Activated T-cell treated with anti-CD3 and anti-CD28 coated beads, Interleukin-2, amount 50 U/mL, for 1 hour (primary cell): ENCODE measurements around the gene PIGW.
A peak's percentile ranks its signal among the peaks of the same experiment; 100 is the strongest.

Experiments used
- DNase-seq: peaks from one replicate; pipeline ENCODE4 v3.0.0-alpha.2; 2020

The PIGW gene, protein sequence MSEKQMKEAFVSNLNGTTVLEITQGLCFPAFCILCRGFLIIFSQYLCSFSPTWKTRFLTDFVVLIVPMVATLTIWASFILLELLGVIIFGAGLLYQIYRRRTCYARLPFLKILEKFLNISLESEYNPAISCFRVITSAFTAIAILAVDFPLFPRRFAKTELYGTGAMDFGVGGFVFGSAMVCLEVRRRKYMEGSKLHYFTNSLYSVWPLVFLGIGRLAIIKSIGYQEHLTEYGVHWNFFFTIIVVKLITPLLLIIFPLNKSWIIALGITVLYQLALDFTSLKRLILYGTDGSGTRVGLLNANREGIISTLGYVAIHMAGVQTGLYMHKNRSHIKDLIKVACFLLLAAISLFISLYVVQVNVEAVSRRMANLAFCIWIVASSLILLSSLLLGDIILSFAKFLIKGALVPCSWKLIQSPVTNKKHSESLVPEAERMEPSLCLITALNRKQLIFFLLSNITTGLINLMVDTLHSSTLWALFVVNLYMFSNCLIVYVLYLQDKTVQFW

GRCh38 chr17:36534840-36535668 is at the start of gene PIGW, which contains the start of gene MYO19:
Gene PIGW (plus strand): TSS chr17:36534987. CDS start chr17:36537102, 2,115 bp downstream.
Gene MYO19 (minus strand): TSS chr17:36534868. CDS start chr17:36532538, 2,330 bp downstream.
- DNase-seq, result peak; percentile 85

GRCh38 chr17:36485027-36485426 is 49.8 kb upstream of the PIGW start:
- DNase-seq, result no peak

DNA sequence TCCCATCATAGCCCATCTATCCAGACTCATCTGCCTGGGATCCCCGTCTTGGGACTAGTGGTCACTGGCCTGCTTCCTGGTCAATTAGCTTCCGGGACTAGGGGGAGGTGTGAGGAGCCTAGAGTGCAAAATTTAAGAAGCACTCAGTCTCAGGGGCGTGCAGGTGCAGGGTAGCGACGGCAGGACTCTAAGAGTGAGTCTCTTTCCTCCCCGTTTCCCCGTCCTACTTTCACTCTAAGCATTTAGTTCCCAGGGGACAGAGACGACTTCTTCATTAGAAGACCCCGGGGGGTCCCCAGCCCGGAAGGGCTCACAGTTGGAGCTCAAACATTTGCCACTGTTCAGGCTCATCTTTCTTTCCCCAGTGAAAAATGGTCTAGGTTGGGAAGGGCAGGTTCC is 49.0 kb upstream of the PIGW start:
- no peak for DNase-seq

DNA sequence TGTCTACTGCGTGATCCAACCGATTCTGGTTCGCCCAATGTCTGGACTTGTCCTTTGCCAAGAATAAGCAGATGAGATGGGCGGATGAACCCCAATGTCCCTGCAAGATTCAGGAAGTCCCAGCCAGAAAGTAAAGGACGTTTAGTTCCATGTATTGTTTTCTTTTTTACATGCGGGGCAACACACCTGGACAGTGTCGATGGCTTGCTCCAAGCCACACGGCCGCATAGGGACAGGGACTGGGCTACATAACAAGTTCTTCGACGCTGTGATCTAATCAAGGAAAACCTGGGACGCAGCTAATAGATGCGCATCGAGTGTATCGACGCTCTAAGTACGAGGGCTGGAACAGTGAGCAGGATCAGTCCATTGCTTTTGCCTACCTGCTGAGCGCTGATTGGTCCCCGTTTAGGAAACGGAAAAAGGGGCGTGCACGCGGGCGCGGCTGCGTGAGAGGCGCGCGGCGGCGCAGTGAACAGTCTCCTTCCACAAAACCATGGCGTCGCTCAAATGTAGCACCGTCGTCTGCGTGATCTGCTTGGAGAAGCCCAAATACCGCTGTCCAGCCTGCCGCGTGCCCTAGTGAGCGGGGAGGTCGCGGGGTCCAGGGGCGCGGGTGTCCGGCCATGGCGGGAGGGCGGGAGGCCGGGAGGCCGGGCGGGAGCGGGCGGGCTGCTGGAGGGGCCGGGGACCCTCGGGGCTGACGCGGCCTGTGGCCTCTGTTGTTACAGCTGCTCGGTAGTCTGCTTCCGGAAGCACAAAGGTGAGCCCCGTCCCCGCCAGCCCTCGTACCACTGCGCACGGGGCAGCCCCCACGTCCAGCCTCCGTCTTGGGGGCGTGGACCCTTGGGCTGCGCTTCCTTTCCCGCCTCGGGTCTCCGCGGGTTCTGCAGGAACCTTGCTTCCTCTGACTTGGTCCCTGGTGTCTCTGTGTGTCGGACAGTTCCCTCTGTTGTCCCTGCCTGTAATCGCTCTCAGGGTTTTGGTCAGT is 48.3 kb upstream of the PIGW start, which contains the start of gene ZNHIT3:
ZNHIT3 (plus strand) TSS at position 478 of the 991 bp plus-strand sequence; CDS start at position 497, 19 bp downstream.
- DNase-seq, result peak; percentile 85

DNA sequence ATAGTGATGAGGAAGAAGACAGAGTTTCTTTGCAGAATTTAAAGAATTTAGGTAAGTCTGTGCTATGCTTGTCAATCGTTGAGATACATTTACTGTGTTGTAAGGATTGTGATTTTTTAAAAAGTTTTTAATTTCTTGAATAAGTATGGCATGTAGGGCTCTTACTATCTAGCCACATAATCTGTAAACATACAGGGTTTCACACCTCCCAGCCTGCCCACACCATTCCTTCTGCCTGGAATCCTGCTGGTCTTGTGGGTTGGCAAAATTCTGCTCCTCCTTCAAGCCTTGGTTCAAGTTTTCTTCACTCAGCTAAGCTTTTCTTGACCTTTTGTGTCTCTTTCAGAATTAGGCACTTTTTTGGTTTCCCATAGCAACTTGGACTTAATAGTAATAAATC is 40.8 kb upstream of the PIGW start:
- no peak for DNase-seq

GRCh38 chr17:36494674-36495073 is 40.1 kb upstream of the PIGW start:
- no peak for DNase-seq

GRCh38 chr17:36495076-36495578 is 39.7 kb upstream of the PIGW start:
- DNase-seq, result no peak

GRCh38 chr17:36496018-36496789 is 38.6 kb upstream of the PIGW start:
- DNase-seq, result no peak

- no peak for DNase-seq
Measured at GRCh38 chr17:36498155-36498554, 36.6 kb upstream of the PIGW start.

DNA sequence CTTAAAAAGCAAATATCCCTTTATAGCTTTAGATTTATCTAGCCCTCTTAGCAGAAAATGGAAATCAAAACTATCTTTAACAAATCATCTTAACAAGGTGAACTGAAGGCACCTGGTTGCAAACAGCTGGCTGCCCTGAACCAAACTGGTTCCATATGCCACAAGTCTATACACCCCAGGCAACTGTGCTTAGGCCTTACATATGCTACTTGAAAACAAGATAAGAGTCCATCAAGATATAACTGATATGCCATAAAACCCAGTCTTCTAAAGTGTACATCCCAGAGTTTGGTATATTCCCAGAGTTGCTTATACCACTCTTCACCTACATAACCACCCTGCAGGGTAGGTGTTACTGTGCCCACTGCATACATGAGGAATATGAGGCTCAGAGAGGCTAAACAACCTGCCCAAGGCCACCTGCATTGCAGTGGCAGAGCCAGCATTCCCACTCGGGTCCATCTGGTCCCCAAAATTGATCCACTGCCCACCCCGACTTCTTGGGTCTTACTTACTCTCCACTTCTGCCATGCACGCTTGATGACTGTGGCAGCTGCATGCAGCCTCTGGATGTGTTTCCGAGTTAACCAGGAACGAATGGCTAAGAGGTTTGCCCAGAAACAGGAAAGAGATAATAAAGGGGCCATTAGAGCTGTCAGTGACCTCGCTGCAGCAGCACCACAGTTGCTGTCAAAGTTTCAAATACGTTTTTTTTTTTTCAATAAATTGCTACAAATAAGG is 36.1 kb upstream of the PIGW start:
- no peak for DNase-seq

DNA sequence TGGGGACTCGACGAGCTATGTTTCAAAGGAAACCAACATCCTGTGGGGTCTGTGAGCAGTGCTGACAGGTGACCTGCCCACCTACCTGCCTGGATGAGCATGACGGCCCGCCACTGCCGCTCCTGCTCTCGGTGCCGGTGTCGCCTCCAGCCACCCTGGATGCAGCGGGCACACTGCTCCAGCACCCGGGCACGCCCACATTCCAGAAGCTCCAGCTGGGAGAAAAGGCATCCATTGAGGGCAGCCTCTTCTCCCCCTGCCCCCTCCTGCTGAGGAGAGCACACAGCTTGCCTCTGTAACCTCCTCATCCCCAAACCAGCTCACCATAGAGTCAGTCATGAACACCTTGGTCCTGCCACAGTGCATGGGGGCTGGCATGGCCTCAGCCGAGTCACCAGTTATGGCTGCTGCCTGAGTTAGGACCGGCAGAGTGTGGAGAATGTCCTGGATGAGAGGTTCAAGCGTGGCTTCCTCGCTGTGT is 34.0 kb upstream of the PIGW start:
- no peak for DNase-seq

DNA sequence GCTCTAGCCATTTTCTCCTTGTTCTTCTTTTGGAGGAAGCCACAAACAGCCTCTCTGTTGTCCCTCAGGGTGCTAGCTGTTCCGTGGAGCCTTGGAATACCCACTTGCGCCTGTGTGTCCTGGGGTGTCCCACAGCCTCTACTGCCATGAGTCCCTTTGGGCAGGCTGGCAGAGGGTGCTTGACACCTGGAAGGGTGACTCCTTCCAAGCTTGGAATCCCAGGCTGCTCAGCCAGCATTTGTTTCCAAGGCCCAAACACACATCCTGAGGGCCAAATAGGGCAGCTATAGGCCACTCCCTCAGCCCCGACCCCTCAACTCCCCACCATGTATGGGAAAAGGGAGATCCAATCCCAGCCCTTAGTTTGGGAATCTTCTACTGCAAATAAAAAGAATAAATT is 33.4 kb upstream of the PIGW start:
- DNase-seq, result no peak

DNA sequence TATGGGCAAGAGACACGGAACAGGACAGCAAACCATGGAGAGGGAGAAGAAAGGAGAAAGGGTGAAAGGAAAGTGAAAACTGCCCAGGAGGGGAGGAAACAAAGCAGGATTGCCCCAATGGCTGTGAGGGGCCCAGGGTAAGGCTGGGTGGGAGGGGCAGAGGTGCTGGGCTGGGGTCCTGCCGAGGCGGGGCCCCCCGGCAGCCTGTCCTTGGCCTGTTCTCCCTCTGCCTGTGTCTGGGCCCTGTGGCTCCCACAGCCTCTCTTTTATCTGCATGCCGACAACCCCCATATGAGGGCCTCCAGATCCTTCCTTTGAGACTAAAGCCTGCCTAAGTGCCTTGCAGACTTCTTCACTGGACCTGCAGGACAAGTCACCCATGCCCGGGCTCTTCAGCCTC is 32.8 kb upstream of the PIGW start:
- no peak for DNase-seq

GRCh38 chr17:36503456-36504155 is 31.2 kb upstream of the PIGW start:
- DNase-seq, result no peak

- DNase-seq, result no peak
Measured at GRCh38 chr17:36504156-36504545, 30.6 kb upstream of the PIGW start.

DNA sequence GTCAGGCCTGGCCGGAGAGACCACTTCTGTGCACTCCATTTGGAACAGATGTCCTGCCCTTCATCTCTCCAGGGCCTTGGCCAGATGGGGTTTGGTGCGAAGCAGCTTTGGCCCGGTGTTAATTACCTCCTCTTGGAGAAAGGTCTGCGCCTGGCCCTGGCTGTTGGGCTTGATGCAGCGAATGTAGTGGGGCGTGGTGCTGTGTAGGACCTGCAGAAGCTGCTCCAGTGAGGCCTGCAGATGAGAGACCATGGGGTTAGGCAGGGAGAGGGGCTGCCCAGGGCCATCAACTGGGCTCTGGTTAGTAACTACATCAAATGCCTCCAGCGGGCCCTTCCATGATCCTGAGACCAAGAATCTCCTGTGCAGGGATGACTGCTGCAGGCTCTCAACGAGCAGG is 29.6 kb upstream of the PIGW start:
- DNase-seq, result no peak

DNA sequence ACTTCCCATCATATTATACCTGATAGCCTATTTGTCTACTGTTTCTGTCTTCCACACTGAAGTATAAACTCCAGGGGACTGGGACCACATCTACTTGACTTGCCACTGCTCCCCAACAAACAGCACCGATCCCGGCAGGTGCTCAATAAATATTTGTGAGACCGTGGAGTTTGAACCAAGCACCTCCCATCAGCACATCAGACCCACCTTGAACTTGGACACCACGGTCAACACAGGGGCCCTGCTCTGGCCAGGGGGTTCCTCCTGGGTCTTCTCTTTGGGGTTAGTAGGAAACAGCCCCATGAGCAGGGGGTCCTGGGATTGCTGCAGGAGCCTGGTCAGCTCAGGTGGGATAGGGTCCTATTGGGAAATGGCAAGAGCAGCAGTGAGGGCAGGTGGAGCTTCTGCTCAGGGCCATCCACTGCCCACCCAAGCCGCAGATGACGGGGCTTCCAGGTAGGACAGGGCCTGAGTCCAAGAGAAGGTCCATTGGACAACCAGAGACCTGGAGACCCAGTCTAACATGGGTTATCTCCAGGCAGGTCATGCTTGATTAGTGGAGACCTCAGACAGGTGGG is 28.4 kb upstream of the PIGW start:
- no peak for DNase-seq

- DNase-seq, result no peak
Measured at GRCh38 chr17:36506831-36507230, 28.0 kb upstream of the PIGW start.

GRCh38 chr17:36507266-36507665 is 27.5 kb upstream of the PIGW start:
- DNase-seq, result no peak
